GM23338 (cell line): ENCODE results near the gene DENND2C. TPM values are rescaled to one million over a fixed set of nuclear protein-coding genes. Genes with fewer than 3 reads are reported as not detected.

ENCODE experiments used
- ATAC-seq: fragments of 200-7000 bp; cut with Tn5 transposase; 3 replicates; pipeline ENCODE4 v1.9.1; 2020
- DNase-seq: peaks from one replicate; pipeline ENCODE4 v3.0.0-alpha.2; 2015; ENCODE audit warnings: low spot score
- H2AFZ ChIP-seq: fragments of 200-600 bp; sonication (generic); 2 replicates; pipeline ENCODE4 v1.8.0; 2016; ENCODE audit warnings: antibody characterized with exemption, mild to moderate bottlenecking, moderate library complexity
- H3F3A ChIP-seq: fragments of 200-600 bp; sonication (generic); replicated peaks from 2 replicates; pipeline ENCODE4 v1.8.0; 2017; ENCODE audit warnings: antibody characterized with exemption, mixed run types, low read depth
- H3K27ac ChIP-seq: fragments of 200-600 bp; sonication (generic); 2 replicates; pipeline ENCODE4 v1.6.1; 2016; ENCODE audit warnings: low read depth
- H3K27me3 ChIP-seq: fragments of 200-600 bp; sonication (generic); 2 replicates; pipeline ENCODE4 v1.8.0; 2016; ENCODE audit warnings: mild to moderate bottlenecking, mixed run types, moderate library complexity; ENCODE audit not compliant: insufficient read depth
- H3K36me3 ChIP-seq: fragments of 200-600 bp; sonication (generic); 2 replicates; pipeline ENCODE4 v1.8.0; 2016; ENCODE audit warnings: mild to moderate bottlenecking; ENCODE audit not compliant: insufficient read depth
- H3K4me1 ChIP-seq: fragments of 200-600 bp; sonication (generic); 2 replicates; pipeline ENCODE4 v1.8.0; 2016; ENCODE audit warnings: mild to moderate bottlenecking, moderate library complexity; ENCODE audit not compliant: insufficient read depth
- H3K4me2 ChIP-seq: fragments of 200-600 bp; sonication (generic); 2 replicates; pipeline ENCODE4 v1.7.1; 2017; ENCODE audit warnings: mixed run types
- H3K4me3 ChIP-seq: fragments of 200-600 bp; sonication (generic); 2 replicates; pipeline ENCODE4 v1.6.1; 2016; ENCODE audit warnings: mixed run types
- H3K79me2 ChIP-seq: fragments of 200-600 bp; sonication (generic); replicated peaks from 2 replicates; pipeline ENCODE4 v1.8.0; 2017; ENCODE audit warnings: mild to moderate bottlenecking; ENCODE audit not compliant: insufficient read depth
- H3K9me2 ChIP-seq: fragments of 200-600 bp; sonication (generic); 2 replicates; pipeline ENCODE4 v1.8.0; 2017; ENCODE audit not compliant: insufficient read depth
- H4K20me1 ChIP-seq: fragments of 200-600 bp; sonication (generic); replicated peaks from 2 replicates; pipeline ENCODE4 v1.8.0; 2017; ENCODE audit warnings: mild to moderate bottlenecking; ENCODE audit not compliant: insufficient read depth
- H3K27ac Mint-ChIP-seq: 2 replicates; pipeline ENCODE4 v1.8.0; 2020; ENCODE audit warnings: inconsistent platforms, mild to moderate bottlenecking, moderate library complexity, mixed read lengths
- H3K27me3 Mint-ChIP-seq: 3 replicates; pipeline ENCODE4 v1.8.0; 2022; ENCODE audit warnings: low read depth, mild to moderate bottlenecking, moderate library complexity, mixed read lengths, inconsistent platforms; ENCODE audit not compliant: insufficient read depth, poor library complexity
- H3K36me3 Mint-ChIP-seq: 3 replicates; pipeline ENCODE4 v1.8.0; 2021; ENCODE audit warnings: low read depth, mild to moderate bottlenecking, inconsistent platforms, moderate library complexity, mixed read lengths
- H3K4me1 Mint-ChIP-seq: 3 replicates; pipeline ENCODE4 v1.8.0; 2020; ENCODE audit warnings: mild to moderate bottlenecking, inconsistent platforms, mixed read lengths
- H3K4me3 Mint-ChIP-seq: 3 replicates; pipeline ENCODE4 v1.8.0; 2021; ENCODE audit warnings: moderate library complexity, mild to moderate bottlenecking, inconsistent platforms, mixed read lengths
- H3K9me3 Mint-ChIP-seq: 3 replicates; pipeline ENCODE4 v1.8.0; 2020; ENCODE audit warnings: moderate library complexity, mild to moderate bottlenecking, inconsistent platforms, mixed read lengths
- CREB1 ChIP-seq: fragments of 250-450 bp; sonication (Bioruptor Pico); IDR thresholded peaks from 2 replicates; pipeline ENCODE4 v1.5.0; 2020; ENCODE audit warnings: low read depth, mild to moderate bottlenecking, moderate library complexity
- EZH2 ChIP-seq: fragments of 200-600 bp; sonication (generic); IDR thresholded peaks from one replicate; pipeline ENCODE4 v1.8.0; 2017; ENCODE audit warnings: antibody characterized with exemption, mild to moderate bottlenecking, low read depth; ENCODE audit not compliant: unreplicated experiment
- EZH2phosphoT487 ChIP-seq: fragments of 200-600 bp; sonication (generic); IDR thresholded peaks from one replicate; pipeline ENCODE4 v1.8.1; 2018; ENCODE audit warnings: antibody characterized with exemption; ENCODE audit not compliant: unreplicated experiment
- JUNB ChIP-seq: IDR thresholded peaks from one replicate; pipeline ENCODE4 v1.6.1; 2016; ENCODE audit warnings: antibody characterized with exemption; ENCODE audit not compliant: unreplicated experiment
- NANOG ChIP-seq: IDR thresholded peaks from 2 replicates; pipeline ENCODE4 v1.6.1; 2016; ENCODE audit warnings: antibody characterized with exemption, borderline replicate concordance
- POLR2AphosphoS5 ChIP-seq: IDR thresholded peaks from 2 replicates; pipeline ENCODE4 v1.6.1; 2016; ENCODE audit warnings: antibody characterized with exemption, low read depth
- STAT1 ChIP-seq: IDR thresholded peaks from one replicate; pipeline ENCODE4 v1.6.1; 2016; ENCODE audit warnings: antibody characterized with exemption; ENCODE audit not compliant: unreplicated experiment
- ZNF114 ChIP-seq: fragments of 250-450 bp; sonication (Bioruptor Pico); IDR thresholded peaks from 2 replicates; pipeline ENCODE4 v1.5.0; 2020; ENCODE audit warnings: mild to moderate bottlenecking, moderate library complexity
- ZNF331 ChIP-seq: fragments of 250-450 bp; sonication (Bioruptor Pico); IDR thresholded peaks from 2 replicates; pipeline ENCODE4 v1.5.0; 2020; ENCODE audit warnings: low read depth, mild to moderate bottlenecking, moderate library complexity
- polyA plus RNA-seq: library from polyadenylated mRNA; unstranded; fragments of >200 nt; fragmentation: Nextera tagmentation; extraction: Ambion mirVana; gene quantifications from 2 replicates; pipeline ENCODE4 v1.2.1, GENCODE V29; 2016
- total RNA-seq: library from RNA; depleted of rRNA; stranded (reverse); fragments of >200 nt; shearing (Covaris generic); gene quantifications from 2 replicates; pipeline ENCODE4 v1.2.3, GENCODE V29; 2014
- TF ChIP-seq, protein P1 (sequence below): fragments of 250-450 bp; sonication (Bioruptor Pico); IDR thresholded peaks from 2 replicates; pipeline ENCODE4 v1.5.0; 2020; ENCODE audit warnings: mild to moderate bottlenecking, moderate library complexity
- TF ChIP-seq, protein P2 (sequence below), 2 experiments: fragments of 200-600 bp in 1 of 2; sonication (generic) in 1 of 2; conservative IDR thresholded peaks; 2 replicates each; pipeline versions ENCODE4 v1.5.1 to v1.6.1; 2016 to 2017; ENCODE audit warnings: antibody characterized with exemption in 2 of 2, low read depth in 2 of 2, mild to moderate bottlenecking in 2 of 2, moderate library complexity in 1 of 2
- TF ChIP-seq, protein P3 (sequence below): IDR thresholded peaks from one replicate; pipeline ENCODE4 v1.6.1; 2018; ENCODE audit warnings: antibody characterized with exemption; ENCODE audit not compliant: unreplicated experiment
- TF ChIP-seq, protein P4 (sequence below): IDR thresholded peaks from 2 replicates; pipeline ENCODE4 v1.6.1; 2016; ENCODE audit warnings: antibody characterized with exemption

Gene DENND2C
- total and polyA plus RNA-seq, 2 experiments from 2014 or later, result 4.1 to 7.0 TPM

DNA sequence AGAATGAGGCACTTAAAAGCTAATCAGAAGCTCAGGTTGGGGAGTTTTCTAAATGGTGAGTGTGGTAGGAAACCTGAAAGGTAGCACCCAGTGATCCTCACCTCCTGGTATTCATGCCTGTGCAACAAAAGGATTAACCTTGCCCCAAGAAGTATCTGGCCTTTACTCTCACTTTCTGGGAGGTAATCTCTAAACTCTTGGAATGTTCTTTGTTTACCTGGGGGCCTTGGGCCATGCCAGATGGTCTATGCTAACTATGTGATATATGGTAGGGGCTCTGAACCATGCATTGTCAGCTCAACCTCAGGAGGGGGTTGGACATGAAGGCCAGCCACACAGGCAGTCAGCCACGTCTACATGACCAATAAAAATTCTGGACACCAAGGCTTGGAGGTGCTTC lies 134.4 kb downstream of the DENND2C start:
- Histone ChIP-seq H3K4me1 (no peaks in the 10 kb centered on the region), H4K20me1 (no peaks in the 10 kb centered on the region), H3F3A (no peaks in the 10 kb centered on the region), H3K9me2 (no peaks in the 10 kb centered on the region), H3K27me3 (no peaks in the 10 kb centered on the region), H3K79me2 (no peaks in the 10 kb centered on the region), H3K4me3 (no peak overlapping the region), H2AFZ (no peak overlapping the region), H3K27ac (no peak overlapping the region), H3K36me3 (no peaks in the 10 kb centered on the region), H3K4me2 (no peak overlapping the region)
- Mint-ChIP-seq H3K36me3 (no peaks in the 10 kb centered on the region), H3K27ac (no peak overlapping the region), H3K4me3 (no peak overlapping the region), H3K9me3 (no peaks in the 10 kb centered on the region), H3K4me1 (no peaks in the 10 kb centered on the region), H3K27me3 (no peaks in the 10 kb centered on the region)
- no peak for DNase-seq
- no peak for TF ChIP-seq STAT1
- no peak for TF ChIP-seq JUNB
- TF ChIP-seq ZNF114 (CRISPR knock-in tag), result no peak
- TF ChIP-seq, protein P1, sequence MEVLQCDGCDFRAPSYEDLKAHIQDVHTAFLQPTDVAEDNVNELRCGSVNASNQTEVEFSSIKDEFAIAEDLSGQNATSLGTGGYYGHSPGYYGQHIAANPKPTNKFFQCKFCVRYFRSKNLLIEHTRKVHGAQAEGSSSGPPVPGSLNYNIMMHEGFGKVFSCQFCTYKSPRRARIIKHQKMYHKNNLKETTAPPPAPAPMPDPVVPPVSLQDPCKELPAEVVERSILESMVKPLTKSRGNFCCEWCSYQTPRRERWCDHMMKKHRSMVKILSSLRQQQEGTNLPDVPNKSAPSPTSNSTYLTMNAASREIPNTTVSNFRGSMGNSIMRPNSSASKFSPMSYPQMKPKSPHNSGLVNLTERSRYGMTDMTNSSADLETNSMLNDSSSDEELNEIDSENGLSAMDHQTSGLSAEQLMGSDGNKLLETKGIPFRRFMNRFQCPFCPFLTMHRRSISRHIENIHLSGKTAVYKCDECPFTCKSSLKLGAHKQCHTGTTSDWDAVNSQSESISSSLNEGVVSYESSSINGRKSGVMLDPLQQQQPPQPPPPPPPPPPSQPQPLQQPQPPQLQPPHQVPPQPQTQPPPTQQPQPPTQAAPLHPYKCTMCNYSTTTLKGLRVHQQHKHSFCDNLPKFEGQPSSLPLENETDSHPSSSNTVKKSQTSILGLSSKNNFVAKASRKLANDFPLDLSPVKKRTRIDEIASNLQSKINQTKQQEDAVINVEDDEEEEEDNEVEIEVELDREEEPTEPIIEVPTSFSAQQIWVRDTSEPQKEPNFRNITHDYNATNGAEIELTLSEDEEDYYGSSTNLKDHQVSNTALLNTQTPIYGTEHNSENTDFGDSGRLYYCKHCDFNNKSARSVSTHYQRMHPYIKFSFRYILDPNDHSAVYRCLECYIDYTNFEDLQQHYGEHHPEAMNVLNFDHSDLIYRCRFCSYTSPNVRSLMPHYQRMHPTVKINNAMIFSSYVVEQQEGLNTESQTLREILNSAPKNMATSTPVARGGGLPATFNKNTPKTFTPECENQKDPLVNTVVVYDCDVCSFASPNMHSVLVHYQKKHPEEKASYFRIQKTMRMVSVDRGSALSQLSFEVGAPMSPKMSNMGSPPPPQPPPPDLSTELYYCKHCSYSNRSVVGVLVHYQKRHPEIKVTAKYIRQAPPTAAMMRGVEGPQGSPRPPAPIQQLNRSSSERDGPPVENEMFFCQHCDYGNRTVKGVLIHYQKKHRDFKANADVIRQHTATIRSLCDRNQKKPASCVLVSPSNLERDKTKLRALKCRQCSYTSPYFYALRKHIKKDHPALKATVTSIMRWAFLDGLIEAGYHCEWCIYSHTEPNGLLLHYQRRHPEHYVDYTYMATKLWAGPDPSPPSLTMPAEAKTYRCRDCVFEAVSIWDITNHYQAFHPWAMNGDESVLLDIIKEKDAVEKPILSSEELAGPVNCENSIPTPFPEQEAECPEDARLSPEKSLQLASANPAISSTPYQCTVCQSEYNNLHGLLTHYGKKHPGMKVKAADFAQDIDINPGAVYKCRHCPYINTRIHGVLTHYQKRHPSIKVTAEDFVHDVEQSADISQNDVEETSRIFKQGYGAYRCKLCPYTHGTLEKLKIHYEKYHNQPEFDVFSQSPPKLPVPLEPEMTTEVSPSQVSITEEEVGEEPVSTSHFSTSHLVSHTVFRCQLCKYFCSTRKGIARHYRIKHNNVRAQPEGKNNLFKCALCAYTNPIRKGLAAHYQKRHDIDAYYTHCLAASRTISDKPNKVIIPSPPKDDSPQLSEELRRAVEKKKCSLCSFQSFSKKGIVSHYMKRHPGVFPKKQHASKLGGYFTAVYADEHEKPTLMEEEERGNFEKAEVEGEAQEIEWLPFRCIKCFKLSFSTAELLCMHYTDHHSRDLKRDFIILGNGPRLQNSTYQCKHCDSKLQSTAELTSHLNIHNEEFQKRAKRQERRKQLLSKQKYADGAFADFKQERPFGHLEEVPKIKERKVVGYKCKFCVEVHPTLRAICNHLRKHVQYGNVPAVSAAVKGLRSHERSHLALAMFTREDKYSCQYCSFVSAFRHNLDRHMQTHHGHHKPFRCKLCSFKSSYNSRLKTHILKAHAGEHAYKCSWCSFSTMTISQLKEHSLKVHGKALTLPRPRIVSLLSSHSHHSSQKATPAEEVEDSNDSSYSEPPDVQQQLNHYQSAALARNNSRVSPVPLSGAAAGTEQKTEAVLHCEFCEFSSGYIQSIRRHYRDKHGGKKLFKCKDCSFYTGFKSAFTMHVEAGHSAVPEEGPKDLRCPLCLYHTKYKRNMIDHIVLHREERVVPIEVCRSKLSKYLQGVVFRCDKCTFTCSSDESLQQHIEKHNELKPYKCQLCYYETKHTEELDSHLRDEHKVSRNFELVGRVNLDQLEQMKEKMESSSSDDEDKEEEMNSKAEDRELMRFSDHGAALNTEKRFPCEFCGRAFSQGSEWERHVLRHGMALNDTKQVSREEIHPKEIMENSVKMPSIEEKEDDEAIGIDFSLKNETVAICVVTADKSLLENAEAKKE, result no peak
- TF ChIP-seq, protein P2, sequence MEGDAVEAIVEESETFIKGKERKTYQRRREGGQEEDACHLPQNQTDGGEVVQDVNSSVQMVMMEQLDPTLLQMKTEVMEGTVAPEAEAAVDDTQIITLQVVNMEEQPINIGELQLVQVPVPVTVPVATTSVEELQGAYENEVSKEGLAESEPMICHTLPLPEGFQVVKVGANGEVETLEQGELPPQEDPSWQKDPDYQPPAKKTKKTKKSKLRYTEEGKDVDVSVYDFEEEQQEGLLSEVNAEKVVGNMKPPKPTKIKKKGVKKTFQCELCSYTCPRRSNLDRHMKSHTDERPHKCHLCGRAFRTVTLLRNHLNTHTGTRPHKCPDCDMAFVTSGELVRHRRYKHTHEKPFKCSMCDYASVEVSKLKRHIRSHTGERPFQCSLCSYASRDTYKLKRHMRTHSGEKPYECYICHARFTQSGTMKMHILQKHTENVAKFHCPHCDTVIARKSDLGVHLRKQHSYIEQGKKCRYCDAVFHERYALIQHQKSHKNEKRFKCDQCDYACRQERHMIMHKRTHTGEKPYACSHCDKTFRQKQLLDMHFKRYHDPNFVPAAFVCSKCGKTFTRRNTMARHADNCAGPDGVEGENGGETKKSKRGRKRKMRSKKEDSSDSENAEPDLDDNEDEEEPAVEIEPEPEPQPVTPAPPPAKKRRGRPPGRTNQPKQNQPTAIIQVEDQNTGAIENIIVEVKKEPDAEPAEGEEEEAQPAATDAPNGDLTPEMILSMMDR (conservative IDR thresholded peaks at IDR 0.05; ENCODE audit: low read depth in 2 of 2), result no peak
- no peak for TF ChIP-seq ZNF331 (CRISPR knock-in tag)
- TF ChIP-seq POLR2AphosphoS5, result no peak
- TF ChIP-seq, protein P3, sequence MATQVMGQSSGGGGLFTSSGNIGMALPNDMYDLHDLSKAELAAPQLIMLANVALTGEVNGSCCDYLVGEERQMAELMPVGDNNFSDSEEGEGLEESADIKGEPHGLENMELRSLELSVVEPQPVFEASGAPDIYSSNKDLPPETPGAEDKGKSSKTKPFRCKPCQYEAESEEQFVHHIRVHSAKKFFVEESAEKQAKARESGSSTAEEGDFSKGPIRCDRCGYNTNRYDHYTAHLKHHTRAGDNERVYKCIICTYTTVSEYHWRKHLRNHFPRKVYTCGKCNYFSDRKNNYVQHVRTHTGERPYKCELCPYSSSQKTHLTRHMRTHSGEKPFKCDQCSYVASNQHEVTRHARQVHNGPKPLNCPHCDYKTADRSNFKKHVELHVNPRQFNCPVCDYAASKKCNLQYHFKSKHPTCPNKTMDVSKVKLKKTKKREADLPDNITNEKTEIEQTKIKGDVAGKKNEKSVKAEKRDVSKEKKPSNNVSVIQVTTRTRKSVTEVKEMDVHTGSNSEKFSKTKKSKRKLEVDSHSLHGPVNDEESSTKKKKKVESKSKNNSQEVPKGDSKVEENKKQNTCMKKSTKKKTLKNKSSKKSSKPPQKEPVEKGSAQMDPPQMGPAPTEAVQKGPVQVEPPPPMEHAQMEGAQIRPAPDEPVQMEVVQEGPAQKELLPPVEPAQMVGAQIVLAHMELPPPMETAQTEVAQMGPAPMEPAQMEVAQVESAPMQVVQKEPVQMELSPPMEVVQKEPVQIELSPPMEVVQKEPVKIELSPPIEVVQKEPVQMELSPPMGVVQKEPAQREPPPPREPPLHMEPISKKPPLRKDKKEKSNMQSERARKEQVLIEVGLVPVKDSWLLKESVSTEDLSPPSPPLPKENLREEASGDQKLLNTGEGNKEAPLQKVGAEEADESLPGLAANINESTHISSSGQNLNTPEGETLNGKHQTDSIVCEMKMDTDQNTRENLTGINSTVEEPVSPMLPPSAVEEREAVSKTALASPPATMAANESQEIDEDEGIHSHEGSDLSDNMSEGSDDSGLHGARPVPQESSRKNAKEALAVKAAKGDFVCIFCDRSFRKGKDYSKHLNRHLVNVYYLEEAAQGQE, result no peak
- TF ChIP-seq CREB1 (CRISPR knock-in tag), result no peak
- TF ChIP-seq, protein P4, sequence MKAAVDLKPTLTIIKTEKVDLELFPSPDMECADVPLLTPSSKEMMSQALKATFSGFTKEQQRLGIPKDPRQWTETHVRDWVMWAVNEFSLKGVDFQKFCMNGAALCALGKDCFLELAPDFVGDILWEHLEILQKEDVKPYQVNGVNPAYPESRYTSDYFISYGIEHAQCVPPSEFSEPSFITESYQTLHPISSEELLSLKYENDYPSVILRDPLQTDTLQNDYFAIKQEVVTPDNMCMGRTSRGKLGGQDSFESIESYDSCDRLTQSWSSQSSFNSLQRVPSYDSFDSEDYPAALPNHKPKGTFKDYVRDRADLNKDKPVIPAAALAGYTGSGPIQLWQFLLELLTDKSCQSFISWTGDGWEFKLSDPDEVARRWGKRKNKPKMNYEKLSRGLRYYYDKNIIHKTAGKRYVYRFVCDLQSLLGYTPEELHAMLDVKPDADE, result no peak
- TF ChIP-seq EZH2phosphoT487, result no peak
- no peak for TF ChIP-seq NANOG
- TF ChIP-seq EZH2, result no peak
- ATAC-seq, result no peak
